K562 (cell line): ENCODE results near the gene UBALD2. TPM values are rescaled to one million over a fixed set of nuclear protein-coding genes. Genes with fewer than 3 reads are reported as not detected.

ENCODE experiments used
- CHD2 ChIP-seq: IDR thresholded peaks from 2 replicates; pipeline ENCODE4 v1.6.1; 2011; ENCODE audit warnings: low read depth, low read length
- CTBP1 ChIP-seq: fragments of 450-650 bp; IDR thresholded peaks from 2 replicates; pipeline ENCODE4 v1.6.1; 2016; ENCODE audit warnings: borderline replicate concordance
- EHMT2 ChIP-seq: fragments of 450-650 bp; IDR thresholded peaks from 2 replicates; pipeline ENCODE4 v1.6.1; 2018; ENCODE audit warnings: antibody characterized with exemption
- EZH2 ChIP-seq: IDR thresholded peaks from 2 replicates; pipeline ENCODE4 v1.6.1; 2012; ENCODE audit warnings: low read depth, mild to moderate bottlenecking, inconsistent platforms, low read length, borderline replicate concordance
- HDGF ChIP-seq: fragments of 450-650 bp; IDR thresholded peaks from 2 replicates; pipeline ENCODE4 v1.6.1; 2016
- HEY1 ChIP-seq: fragments of 250-450 bp; sonication (Bioruptor Pico); IDR thresholded peaks from 2 replicates; pipeline ENCODE4 v1.5.0; 2020; ENCODE audit warnings: mild to moderate bottlenecking, moderate library complexity, borderline replicate concordance
- PHF8 ChIP-seq: fragments of 200-600 bp; sonication (generic); IDR thresholded peaks from 2 replicates; pipeline ENCODE4 v1.6.1; 2012; ENCODE audit warnings: mixed run types, mild to moderate bottlenecking, inconsistent platforms, low read length, moderate library complexity, borderline replicate concordance
- POLR2H ChIP-seq: IDR thresholded peaks from 2 replicates; pipeline ENCODE4 v1.6.1; 2016; ENCODE audit warnings: missing genetic modification characterization, low read depth, mild to moderate bottlenecking, control low read depth, missing compliant biosample characterization, moderate library complexity
- RBM14 ChIP-seq: fragments of 200-400 bp; formaldehyde crosslinking; IDR thresholded peaks from 2 replicates; pipeline ENCODE4 v1.6.1; 2018; ENCODE audit warnings: low read depth, mild to moderate bottlenecking, low read length, moderate library complexity, borderline replicate concordance; ENCODE audit not compliant: insufficient read depth
- SMAD3 ChIP-seq: fragments of 450-650 bp; formaldehyde crosslinking; conservative IDR thresholded peaks from 2 replicates; pipeline ENCODE4 v1.4.0; 2020; ENCODE audit warnings: mild to moderate bottlenecking
- SUPT5H ChIP-seq: fragments of 450-650 bp; IDR thresholded peaks from 2 replicates; pipeline ENCODE4 v1.6.1; 2016
- ZBTB17 ChIP-seq: fragments of 450-650 bp; formaldehyde crosslinking; IDR thresholded peaks from 2 replicates; pipeline ENCODE4 v1.4.0; 2020; ENCODE audit warnings: mild to moderate bottlenecking
- ZNF12 ChIP-seq: sonication (generic); formaldehyde crosslinking; IDR thresholded peaks from 2 replicates; pipeline ENCODE4 v1.4.0; 2020; ENCODE audit warnings: mild to moderate bottlenecking, missing genetic modification reagents
- ZNF143 ChIP-seq: sonication (generic); formaldehyde crosslinking; IDR thresholded peaks from 2 replicates; pipeline ENCODE4 v1.9.0; 2022; ENCODE audit warnings: mild to moderate bottlenecking, missing genetic modification reagents
- ZNF165 ChIP-seq: fragments of 250-450 bp; sonication (Bioruptor Pico); IDR thresholded peaks from 2 replicates; pipeline ENCODE4 v1.4.0; 2020; ENCODE audit warnings: borderline replicate concordance
- ZNF175 ChIP-seq: fragments of 200-800 bp; sonication (Bioruptor generic); IDR thresholded peaks from 2 replicates; pipeline ENCODE4 v1.6.1; 2016; ENCODE audit warnings: low read depth, mild to moderate bottlenecking, missing genetic modification characterization, missing compliant biosample characterization
- ZNF263 ChIP-seq: sonication (generic); formaldehyde crosslinking; IDR thresholded peaks from 2 replicates; pipeline ENCODE4 v1.8.0; 2022; ENCODE audit warnings: mild to moderate bottlenecking, missing genetic modification reagents, borderline replicate concordance
- ZNF384 ChIP-seq: IDR thresholded peaks from 2 replicates; pipeline ENCODE4 v1.6.1; 2012; ENCODE audit warnings: low read depth, low read length, improper control_type of control experiment
- ZNF584 ChIP-seq: fragments of 200-800 bp; sonication (Bioruptor generic); IDR thresholded peaks from 2 replicates; pipeline ENCODE4 v1.6.1; 2016; ENCODE audit warnings: low read depth, mild to moderate bottlenecking, missing genetic modification characterization, missing compliant biosample characterization
- ZNF778 ChIP-seq: fragments of 450-650 bp; formaldehyde crosslinking; IDR thresholded peaks from 2 replicates; pipeline ENCODE4 v1.4.0; 2020; ENCODE audit warnings: mild to moderate bottlenecking, moderate library complexity
- ZSCAN29 ChIP-seq: fragments of 450-650 bp; IDR thresholded peaks from 2 replicates; pipeline ENCODE4 v1.6.1; 2017
- polyA plus RNA-seq, 8 experiments: library from polyadenylated mRNA; depleted of rRNA in 4 of 8; stranded (reverse) in 5 of 8; unstranded in 3 of 8; fragments of >200 nt; fragmentation: Nextera tagmentation in 2 of 8; fragmentation: Illumina TruSeq in 1 of 8; extraction: Ambion mirVana in 2 of 8; extraction: Trizol in 1 of 8; gene quantifications; 2 replicates each; pipeline versions ENCODE4 v1.2.1 to v1.2.3, GENCODE V29; 2011 to 2014; ENCODE audit warnings: inconsistent platforms in 1 of 8, missing spikeins in 1 of 8
- total RNA-seq, 7 experiments: library from RNA; depleted of rRNA in 6 of 7; stranded (reverse); fragments of >200 nt in 6 of 7; fragmentation: Illumina TruSeq in 2 of 7; extraction: Trizol in 2 of 7; gene quantifications; 2 replicates each; pipeline versions ENCODE4 v1.2.1 to v1.2.3, GENCODE V29; 2011 to 2021; ENCODE audit warnings: low replicate concordance in 1 of 7
- TF ChIP-seq, protein P1 (sequence below): fragments of 250-450 bp; sonication (Bioruptor Pico); IDR thresholded peaks from 2 replicates; pipeline ENCODE4 v1.5.0; 2021; ENCODE audit warnings: mild to moderate bottlenecking, borderline replicate concordance
- TF ChIP-seq, protein P2 (sequence below): fragments of 450-650 bp; IDR thresholded peaks from 2 replicates; pipeline ENCODE4 v1.6.1; 2017; ENCODE audit warnings: antibody characterized with exemption, mild to moderate bottlenecking

Gene UBALD2
- total and polyA plus RNA-seq, 9 of the 15 experiments (the other 6 are each of a cell fraction or from before 2014, with no cell fraction given), result 2.3 to 94.1 (median 25.3) TPM

DNA sequence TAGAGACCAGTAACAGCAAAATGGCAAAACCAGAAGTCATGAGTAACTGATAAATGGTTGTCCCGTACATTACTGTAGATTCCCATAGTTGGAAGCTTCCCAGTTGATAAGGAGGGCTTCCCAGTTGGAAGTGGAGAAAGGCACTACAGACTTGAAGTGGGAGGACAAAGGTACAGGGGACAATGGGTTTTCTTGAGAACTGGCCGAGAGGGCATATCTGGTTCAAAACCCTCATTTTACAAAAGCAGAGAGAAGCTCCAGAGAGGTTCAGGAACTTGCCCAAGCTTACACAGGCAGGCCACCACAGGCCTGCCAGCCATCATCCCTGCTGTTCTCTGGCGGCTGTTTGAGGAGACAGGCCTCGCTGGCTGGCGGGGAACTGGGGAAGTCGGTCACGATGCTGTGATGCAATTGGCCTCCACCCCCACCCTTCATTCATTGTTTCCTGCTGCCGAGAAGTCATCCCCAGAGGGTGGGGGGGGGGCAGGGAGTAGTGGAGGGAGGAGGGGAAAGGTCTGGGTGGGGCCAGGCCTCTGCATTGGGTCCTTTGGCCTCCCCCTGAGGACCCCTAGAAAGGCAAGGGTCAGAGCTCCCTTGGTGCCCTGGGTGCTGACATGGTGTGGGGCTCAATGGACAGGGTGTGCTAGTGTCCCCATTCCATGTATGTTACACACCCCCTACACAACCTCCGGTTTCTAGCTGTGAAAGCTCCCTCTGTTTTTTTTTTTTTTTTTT is 3.0 kb downstream of the UBALD2 start (continued):
- TF ChIP-seq, protein P1, sequence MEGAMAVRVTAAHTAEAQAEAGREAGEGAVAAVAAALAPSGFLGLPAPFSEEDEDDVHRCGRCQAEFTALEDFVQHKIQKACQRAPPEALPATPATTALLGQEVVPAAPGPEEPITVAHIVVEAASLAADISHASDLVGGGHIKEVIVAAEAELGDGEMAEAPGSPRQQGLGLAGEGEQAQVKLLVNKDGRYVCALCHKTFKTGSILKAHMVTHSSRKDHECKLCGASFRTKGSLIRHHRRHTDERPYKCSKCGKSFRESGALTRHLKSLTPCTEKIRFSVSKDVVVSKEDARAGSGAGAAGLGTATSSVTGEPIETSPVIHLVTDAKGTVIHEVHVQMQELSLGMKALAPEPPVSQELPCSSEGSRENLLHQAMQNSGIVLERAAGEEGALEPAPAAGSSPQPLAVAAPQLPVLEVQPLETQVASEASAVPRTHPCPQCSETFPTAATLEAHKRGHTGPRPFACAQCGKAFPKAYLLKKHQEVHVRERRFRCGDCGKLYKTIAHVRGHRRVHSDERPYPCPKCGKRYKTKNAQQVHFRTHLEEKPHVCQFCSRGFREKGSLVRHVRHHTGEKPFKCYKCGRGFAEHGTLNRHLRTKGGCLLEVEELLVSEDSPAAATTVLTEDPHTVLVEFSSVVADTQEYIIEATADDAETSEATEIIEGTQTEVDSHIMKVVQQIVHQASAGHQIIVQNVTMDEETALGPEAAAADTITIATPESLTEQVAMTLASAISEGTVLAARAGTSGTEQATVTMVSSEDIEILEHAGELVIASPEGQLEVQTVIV, result no peak
- TF ChIP-seq ZNF384 (peak; percentile 72), RBM14 (no peak), ZNF778 (no peak), HDGF (no peak), ZNF12 (CRISPR knock-in tag) (no peak), CHD2 (no peak), EHMT2 (no peak), POLR2H (tag) (peak; percentile 61), ZSCAN29 (no peak; the same call in 1 of the 2 replicates), HEY1 (CRISPR knock-in tag) (0 out of 2 replicates have a peak, but pooled peaks have one; percentile 16), PHF8 (no peak; the same call in 1 of the 2 replicates), ZNF584 (CRISPR knock-in tag) (peak; percentile 52; the same call in 1 of the 2 replicates), EZH2 (no peak), ZNF165 (CRISPR knock-in tag) (no peak), ZNF143 (CRISPR knock-in tag) (no peak), CTBP1 (peak; percentile 46; the same call in 1 of the 2 replicates), ZBTB17 (CRISPR knock-in tag) (no peak), SUPT5H (peak; percentile 60), ZNF175 (no peak), SMAD3 (CRISPR knock-in tag) (no peak), ZNF263 (peak; percentile 35; the same call in 1 of the 2 replicates)
- TF ChIP-seq, protein P2, sequence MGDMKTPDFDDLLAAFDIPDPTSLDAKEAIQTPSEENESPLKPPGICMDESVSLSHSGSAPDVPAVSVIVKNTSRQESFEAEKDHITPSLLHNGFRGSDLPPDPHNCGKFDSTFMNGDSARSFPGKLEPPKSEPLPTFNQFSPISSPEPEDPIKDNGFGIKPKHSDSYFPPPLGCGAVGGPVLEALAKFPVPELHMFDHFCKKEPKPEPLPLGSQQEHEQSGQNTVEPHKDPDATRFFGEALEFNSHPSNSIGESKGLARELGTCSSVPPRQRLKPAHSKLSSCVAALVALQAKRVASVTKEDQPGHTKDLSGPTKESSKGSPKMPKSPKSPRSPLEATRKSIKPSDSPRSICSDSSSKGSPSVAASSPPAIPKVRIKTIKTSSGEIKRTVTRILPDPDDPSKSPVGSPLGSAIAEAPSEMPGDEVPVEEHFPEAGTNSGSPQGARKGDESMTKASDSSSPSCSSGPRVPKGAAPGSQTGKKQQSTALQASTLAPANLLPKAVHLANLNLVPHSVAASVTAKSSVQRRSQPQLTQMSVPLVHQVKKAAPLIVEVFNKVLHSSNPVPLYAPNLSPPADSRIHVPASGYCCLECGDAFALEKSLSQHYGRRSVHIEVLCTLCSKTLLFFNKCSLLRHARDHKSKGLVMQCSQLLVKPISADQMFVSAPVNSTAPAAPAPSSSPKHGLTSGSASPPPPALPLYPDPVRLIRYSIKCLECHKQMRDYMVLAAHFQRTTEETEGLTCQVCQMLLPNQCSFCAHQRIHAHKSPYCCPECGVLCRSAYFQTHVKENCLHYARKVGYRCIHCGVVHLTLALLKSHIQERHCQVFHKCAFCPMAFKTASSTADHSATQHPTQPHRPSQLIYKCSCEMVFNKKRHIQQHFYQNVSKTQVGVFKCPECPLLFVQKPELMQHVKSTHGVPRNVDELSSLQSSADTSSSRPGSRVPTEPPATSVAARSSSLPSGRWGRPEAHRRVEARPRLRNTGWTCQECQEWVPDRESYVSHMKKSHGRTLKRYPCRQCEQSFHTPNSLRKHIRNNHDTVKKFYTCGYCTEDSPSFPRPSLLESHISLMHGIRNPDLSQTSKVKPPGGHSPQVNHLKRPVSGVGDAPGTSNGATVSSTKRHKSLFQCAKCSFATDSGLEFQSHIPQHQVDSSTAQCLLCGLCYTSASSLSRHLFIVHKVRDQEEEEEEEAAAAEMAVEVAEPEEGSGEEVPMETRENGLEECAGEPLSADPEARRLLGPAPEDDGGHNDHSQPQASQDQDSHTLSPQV, result peak; percentile 84
